Measurements from ENCODE around the gene NXPH3.

NXPH3 gene

DNA sequence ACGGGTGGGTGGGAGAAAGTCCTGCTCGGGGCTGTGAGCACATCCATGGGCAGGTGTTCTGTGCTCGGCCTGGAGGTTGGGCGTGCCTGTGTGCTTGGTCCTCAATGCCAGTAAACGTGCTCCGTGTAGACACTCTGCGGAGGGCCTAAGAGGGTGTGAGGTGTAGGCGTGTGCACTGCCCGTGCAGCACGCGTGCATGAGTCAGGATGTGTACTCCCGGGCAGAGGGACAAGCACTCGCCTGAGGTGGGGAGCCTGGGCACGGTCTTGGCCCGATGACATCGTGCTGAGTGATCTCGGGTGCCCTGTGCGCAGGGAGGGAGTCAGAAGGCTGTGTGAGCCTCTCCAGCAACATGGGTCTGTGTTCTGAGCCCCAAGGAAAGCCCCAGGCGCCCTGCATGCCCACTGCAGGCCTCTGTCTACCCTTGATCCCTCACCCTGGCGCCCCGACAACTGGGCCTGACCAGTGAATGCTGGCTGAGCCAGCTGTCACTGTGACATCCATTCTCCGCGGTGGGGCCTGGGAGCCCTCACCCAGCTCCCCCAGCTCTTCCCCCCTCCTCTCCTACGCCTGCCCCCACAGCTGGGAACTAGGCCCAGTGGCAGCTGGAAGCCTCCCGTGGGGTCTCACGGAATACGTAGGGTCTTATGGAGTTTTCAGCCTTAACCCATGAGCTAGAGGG is 23.5 kb upstream of the NXPH3 start:
- Histone ChIP-seq H3K36me3 (replicated peaks; ENCODE audit: insufficient read depth, low read length) (no peaks in the 10 kb centered on the region), H3K27me3 (replicated peaks; ENCODE audit: insufficient read depth, low read length) (peaks cover 25% of the 10 kb centered on the region), H3F3A (ENCODE audit: insufficient read depth, low read length) (no peaks in the 10 kb centered on the region), H4K20me1 (ENCODE audit: insufficient read depth, low read length) (no peaks in the 10 kb centered on the region), H3K9ac (ENCODE audit: low read length) (no peak overlapping the region), H3K79me2 (ENCODE audit: low read length) (no peaks in the 10 kb centered on the region), H3K4me2 (ENCODE audit: low read depth, low read length) (no peak overlapping the region), H3K4me1 (ENCODE audit: low read length) (no peaks in the 10 kb centered on the region), H2AFZ (ENCODE audit: low read length) (no peak overlapping the region), H3K9me2 (replicated peaks; ENCODE audit: insufficient read depth, low read length) (no peaks in the 10 kb centered on the region), H3K27ac (ENCODE audit: low read length) (no peak overlapping the region), H3K9me3 (replicated peaks; ENCODE audit: insufficient read depth, low read length) (no peaks in the 10 kb centered on the region), H3K4me3 (ENCODE audit: low read length) (no peak overlapping the region)
- TF ChIP-seq EZH2phosphoT487 (IDR thresholded peaks at IDR 0.05; ENCODE audit: low read length) (no peak), EZH2 (optimal IDR thresholded peaks at IDR 0.05; ENCODE audit: low read depth, low read length) (no peak)
- TF ChIP-seq, protein P1, sequence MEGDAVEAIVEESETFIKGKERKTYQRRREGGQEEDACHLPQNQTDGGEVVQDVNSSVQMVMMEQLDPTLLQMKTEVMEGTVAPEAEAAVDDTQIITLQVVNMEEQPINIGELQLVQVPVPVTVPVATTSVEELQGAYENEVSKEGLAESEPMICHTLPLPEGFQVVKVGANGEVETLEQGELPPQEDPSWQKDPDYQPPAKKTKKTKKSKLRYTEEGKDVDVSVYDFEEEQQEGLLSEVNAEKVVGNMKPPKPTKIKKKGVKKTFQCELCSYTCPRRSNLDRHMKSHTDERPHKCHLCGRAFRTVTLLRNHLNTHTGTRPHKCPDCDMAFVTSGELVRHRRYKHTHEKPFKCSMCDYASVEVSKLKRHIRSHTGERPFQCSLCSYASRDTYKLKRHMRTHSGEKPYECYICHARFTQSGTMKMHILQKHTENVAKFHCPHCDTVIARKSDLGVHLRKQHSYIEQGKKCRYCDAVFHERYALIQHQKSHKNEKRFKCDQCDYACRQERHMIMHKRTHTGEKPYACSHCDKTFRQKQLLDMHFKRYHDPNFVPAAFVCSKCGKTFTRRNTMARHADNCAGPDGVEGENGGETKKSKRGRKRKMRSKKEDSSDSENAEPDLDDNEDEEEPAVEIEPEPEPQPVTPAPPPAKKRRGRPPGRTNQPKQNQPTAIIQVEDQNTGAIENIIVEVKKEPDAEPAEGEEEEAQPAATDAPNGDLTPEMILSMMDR (IDR thresholded peaks at IDR 0.05; ENCODE audit: low read length), result no peak
- DNase-seq, result no peak

DNA sequence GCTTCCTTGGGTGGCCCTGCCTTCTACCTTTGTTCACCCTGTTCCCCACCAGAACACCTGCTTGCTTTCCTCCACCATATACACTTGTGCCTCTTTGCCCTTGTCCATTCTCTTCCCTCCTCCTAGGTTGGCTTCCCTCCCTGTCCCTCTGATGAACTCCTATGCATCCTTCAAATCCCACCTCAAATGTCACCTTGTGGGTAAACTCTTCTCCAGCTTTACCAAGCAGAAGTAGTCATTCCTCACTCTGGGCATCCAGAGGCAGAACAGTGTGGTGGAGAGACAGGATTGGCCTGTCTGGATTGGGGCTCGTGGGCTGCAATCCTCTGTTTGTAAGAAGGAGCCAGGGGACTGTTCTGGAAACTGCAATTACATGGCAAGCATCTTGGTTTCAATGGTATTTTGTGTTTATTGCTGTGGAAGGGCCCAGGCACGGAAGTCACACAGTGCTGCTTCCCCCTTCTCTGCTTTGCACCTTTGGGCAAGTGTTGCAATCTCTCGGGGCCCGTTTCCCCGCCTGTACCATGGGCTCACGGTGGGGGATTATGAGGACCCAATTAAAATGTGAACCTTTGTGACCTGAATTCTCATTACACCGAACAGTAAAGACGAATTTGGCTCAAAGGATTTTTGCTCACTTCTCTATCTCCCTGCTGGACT is 21.9 kb upstream of the NXPH3 start:
- Histone ChIP-seq H3K9ac (ENCODE audit: low read length) (no peak overlapping the region), H3K27me3 (replicated peaks; ENCODE audit: insufficient read depth, low read length) (peaks cover 12% of the 10 kb centered on the region), H3K36me3 (replicated peaks; ENCODE audit: insufficient read depth, low read length) (no peaks in the 10 kb centered on the region), H4K20me1 (ENCODE audit: insufficient read depth, low read length) (no peaks in the 10 kb centered on the region), H3K9me3 (replicated peaks; ENCODE audit: insufficient read depth, low read length) (no peaks in the 10 kb centered on the region), H3K4me3 (ENCODE audit: low read length) (no peak overlapping the region), H3K4me1 (ENCODE audit: low read length) (no peaks in the 10 kb centered on the region), H3K9me2 (replicated peaks; ENCODE audit: insufficient read depth, low read length) (no peaks in the 10 kb centered on the region), H3K4me2 (ENCODE audit: low read depth, low read length) (no peak overlapping the region), H3F3A (ENCODE audit: insufficient read depth, low read length) (no peaks in the 10 kb centered on the region), H3K27ac (ENCODE audit: low read length) (no peak overlapping the region), H3K79me2 (ENCODE audit: low read length) (no peaks in the 10 kb centered on the region), H2AFZ (ENCODE audit: low read length) (no peak overlapping the region)
- TF ChIP-seq EZH2 (optimal IDR thresholded peaks at IDR 0.05; ENCODE audit: low read depth, low read length) (no peak), EZH2phosphoT487 (IDR thresholded peaks at IDR 0.05; ENCODE audit: low read length) (no peak)
- TF ChIP-seq, protein P1 (IDR thresholded peaks at IDR 0.05; ENCODE audit: low read length), result no peak
- no peak for DNase-seq

DNA sequence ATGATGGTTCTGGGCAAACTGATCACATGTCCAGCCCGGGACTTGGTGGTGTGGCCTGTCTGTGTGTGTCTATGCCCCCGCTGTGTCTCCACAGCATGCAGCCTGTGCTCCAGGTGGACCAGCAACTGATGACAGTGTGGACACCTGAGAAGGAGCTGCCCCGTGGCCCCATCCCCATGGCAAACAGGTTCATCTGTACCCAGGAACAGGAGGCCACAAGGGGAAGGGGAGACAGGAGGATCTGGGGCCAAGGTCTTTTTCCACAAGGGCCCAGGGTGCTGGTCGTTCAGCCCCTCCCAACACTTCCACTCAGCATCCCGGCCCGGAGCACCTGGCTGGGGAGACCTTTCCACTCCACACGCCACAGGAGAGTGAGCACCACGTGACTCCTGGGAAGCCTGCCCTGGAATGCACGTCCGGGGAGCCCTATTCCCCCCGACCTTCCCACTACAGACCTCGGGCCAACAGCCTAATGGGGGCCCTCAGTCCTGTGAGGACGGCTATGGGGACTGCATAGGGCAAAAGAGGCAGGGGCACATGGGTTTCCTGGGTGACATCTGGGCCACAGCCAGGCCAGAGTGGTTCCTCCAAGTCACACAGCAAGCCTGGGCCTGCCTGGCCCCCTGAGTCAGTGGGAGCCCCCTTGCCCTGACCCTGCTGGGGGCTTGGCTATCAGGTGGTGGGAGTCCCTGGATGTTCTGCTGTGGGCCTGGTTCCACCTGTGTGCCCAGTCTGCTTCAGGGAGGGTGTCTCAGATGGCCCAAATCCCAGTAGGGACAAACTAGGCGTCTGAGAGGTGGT is 20.8 kb upstream of the NXPH3 start:
- Histone ChIP-seq H3K27me3 (replicated peaks; ENCODE audit: insufficient read depth, low read length) (peaks cover 5% of the 10 kb centered on the region), H3K4me3 (ENCODE audit: low read length) (no peak overlapping the region), H2AFZ (ENCODE audit: low read length) (no peak overlapping the region), H3K79me2 (ENCODE audit: low read length) (no peaks in the 10 kb centered on the region), H3F3A (ENCODE audit: insufficient read depth, low read length) (no peaks in the 10 kb centered on the region), H3K36me3 (replicated peaks; ENCODE audit: insufficient read depth, low read length) (no peaks in the 10 kb centered on the region), H3K4me2 (ENCODE audit: low read depth, low read length) (no peak overlapping the region), H3K27ac (ENCODE audit: low read length) (no peak overlapping the region), H3K9me2 (replicated peaks; ENCODE audit: insufficient read depth, low read length) (no peaks in the 10 kb centered on the region), H3K4me1 (ENCODE audit: low read length) (no peaks in the 10 kb centered on the region), H3K9me3 (replicated peaks; ENCODE audit: insufficient read depth, low read length) (no peaks in the 10 kb centered on the region), H4K20me1 (ENCODE audit: insufficient read depth, low read length) (no peaks in the 10 kb centered on the region), H3K9ac (ENCODE audit: low read length) (no peak overlapping the region)
- no peak for DNase-seq
- TF ChIP-seq, protein P1 (IDR thresholded peaks at IDR 0.05; ENCODE audit: low read length), result no peak
- TF ChIP-seq EZH2phosphoT487 (IDR thresholded peaks at IDR 0.05; ENCODE audit: low read length) (no peak), EZH2 (optimal IDR thresholded peaks at IDR 0.05; ENCODE audit: low read depth, low read length) (no peak)
